ENCODE results near the gene WWC2. TPM values are rescaled to one million over a fixed set of nuclear protein-coding genes. Genes with fewer than 3 reads are reported as not detected.
A peak's percentile ranks its signal among the peaks of the same experiment; 100 is the strongest.

WWC2 gene
- total RNA-seq, 1 donor, result 100 TPM

DNA sequence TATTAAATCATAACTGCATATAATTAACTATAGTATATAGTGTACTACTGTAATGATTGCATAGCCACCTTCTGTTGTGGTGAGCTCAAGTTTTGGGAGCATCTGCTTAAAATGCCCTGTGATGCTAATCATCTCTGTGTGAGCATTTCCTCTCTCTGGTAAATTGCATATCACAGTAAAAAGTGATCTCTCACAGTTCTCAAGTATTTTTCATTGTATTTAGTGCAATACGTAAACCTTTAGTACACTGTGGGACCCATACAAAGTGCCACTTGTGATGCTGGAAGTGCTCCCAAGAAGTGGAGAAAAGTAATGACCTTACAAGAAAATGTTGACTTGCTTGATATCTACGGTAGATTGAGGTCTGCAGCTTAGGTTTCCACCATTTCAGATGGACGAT is 82.0 kb downstream of the WWC2 start:
- no peak for DNase-seq (ENCODE audit: low read depth)
- TF ChIP-seq, protein P1, sequence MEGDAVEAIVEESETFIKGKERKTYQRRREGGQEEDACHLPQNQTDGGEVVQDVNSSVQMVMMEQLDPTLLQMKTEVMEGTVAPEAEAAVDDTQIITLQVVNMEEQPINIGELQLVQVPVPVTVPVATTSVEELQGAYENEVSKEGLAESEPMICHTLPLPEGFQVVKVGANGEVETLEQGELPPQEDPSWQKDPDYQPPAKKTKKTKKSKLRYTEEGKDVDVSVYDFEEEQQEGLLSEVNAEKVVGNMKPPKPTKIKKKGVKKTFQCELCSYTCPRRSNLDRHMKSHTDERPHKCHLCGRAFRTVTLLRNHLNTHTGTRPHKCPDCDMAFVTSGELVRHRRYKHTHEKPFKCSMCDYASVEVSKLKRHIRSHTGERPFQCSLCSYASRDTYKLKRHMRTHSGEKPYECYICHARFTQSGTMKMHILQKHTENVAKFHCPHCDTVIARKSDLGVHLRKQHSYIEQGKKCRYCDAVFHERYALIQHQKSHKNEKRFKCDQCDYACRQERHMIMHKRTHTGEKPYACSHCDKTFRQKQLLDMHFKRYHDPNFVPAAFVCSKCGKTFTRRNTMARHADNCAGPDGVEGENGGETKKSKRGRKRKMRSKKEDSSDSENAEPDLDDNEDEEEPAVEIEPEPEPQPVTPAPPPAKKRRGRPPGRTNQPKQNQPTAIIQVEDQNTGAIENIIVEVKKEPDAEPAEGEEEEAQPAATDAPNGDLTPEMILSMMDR (IDR thresholded peaks at IDR 0.05; ENCODE audit: insufficient read depth, low read depth, low read length), result no peak
- no peak overlapping the region for H3K4me3 ChIP-seq (ENCODE audit: low read depth, low read length)

DNA sequence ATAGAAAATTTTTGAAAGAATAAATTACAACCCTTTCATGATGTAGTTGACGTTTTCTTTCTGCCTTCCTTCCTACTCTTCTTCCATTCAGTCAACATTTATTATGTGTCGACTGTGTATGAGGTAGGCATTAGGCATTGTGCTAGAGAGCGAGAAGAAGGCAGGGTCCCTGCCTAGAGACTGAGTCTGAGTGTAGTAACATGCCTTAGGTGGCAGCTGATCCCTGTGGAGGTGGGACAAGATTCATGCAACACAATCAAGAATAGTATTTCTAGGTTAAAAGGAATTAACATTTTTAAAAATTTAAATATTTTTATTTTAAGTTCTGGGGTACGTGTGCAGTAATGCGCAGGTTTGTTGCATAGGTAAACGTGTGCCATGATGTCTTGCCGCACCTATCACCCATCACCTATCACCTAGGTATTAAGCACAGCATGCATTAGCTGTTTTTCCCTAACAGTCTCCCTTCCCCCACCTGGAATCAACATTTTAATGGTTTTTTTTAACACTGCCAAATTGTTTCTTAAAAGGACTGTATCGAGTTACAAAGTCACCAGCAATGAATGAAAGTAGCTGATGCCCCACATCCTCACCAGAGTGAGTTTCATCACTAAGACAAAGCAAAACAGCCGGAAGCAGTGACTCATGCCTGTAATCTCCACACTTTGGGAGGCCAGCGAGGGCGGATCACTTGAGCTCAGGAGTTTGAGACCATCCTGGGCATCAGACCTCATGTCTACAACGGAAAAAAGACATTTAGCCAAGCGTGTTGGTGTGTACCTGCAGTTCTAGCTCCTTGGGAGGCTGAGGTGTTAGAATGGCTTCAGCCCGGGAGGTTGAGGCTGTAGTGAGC is 84.0 kb downstream of the WWC2 start:
- TF ChIP-seq, protein P1 (IDR thresholded peaks at IDR 0.05; ENCODE audit: insufficient read depth, low read depth, low read length), result no peak
- peak; percentile 88 for DNase-seq (ENCODE audit: low read depth)
- H3K4me3 ChIP-seq (ENCODE audit: low read depth, low read length), result no peak overlapping the region

DNA sequence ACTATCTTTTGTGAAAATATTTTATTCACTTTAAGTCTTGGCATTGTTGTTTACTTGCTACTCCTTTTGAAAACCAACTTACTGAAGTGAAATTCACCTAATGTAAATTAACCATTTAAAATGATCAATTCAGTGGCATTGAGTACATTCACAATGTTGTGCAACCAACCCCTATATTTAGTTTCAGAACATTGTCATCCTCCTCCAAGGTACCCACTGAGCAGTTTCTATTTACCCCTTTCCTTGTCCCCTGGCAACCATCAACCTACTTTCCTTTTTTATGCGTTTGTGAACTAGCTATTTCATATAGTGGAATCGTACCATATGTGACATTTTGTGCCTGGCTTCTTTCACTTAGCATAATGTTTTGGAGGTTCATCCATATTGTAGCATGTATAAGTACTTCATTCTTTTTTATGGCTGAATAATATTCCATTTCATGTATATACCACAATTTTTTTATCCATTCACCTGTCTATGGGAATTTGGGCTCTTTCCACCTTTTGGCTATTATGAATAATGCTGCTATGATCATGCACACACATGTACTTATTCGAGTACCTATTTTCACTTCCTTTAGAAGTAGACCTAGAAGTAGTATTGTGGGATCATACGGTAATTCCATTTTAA is 85.0 kb downstream of the WWC2 start:
- TF ChIP-seq, protein P1 (IDR thresholded peaks at IDR 0.05; ENCODE audit: insufficient read depth, low read depth, low read length), result no peak
- H3K4me3 ChIP-seq (ENCODE audit: low read depth, low read length), result no peak overlapping the region
- no peak for DNase-seq (ENCODE audit: low read depth)

GRCh38 chr4:183185018-183185417 is 86.0 kb downstream of the WWC2 start:
- TF ChIP-seq, protein P1 (IDR thresholded peaks at IDR 0.05; ENCODE audit: insufficient read depth, low read depth, low read length), result no peak
- peak; percentile 46 for DNase-seq (ENCODE audit: low read depth)
- no peak overlapping the region for H3K4me3 ChIP-seq (ENCODE audit: low read depth, low read length)

- TF ChIP-seq, protein P1 (IDR thresholded peaks at IDR 0.05; ENCODE audit: insufficient read depth, low read depth, low read length), result no peak
- no peak for DNase-seq (ENCODE audit: low read depth)
- no peak overlapping the region for H3K4me3 ChIP-seq (ENCODE audit: low read depth, low read length)
Observed at GRCh38 chr4:183185559-183185958, 86.5 kb downstream of the WWC2 start.

- TF ChIP-seq, protein P1 (IDR thresholded peaks at IDR 0.05; ENCODE audit: insufficient read depth, low read depth, low read length), result no peak
- H3K4me3 ChIP-seq (ENCODE audit: low read depth, low read length), result no peak overlapping the region
- DNase-seq (ENCODE audit: low read depth), result no peak
Observed at GRCh38 chr4:183186813-183187212, 87.8 kb downstream of the WWC2 start.

All from fibroblast of villous mesenchyme (primary cell).